Neural cell (in vitro differentiated cells): ENCODE results near the gene IFT81. TPM values are rescaled to one million over a fixed set of nuclear protein-coding genes. Genes with fewer than 3 reads are reported as not detected.
"Not testable (repeated sequence)": the region's sequence is repeated elsewhere in the genome, so short reads cannot be mapped to it uniquely, and the experiment has no call there.

Experiments used
- H2AFZ ChIP-seq: fragments of 200-600, 300-800 bp; sonication (generic), shearing (Covaris generic); 2 replicates; pipeline ENCODE4 v1.6.0; 2014; ENCODE audit warnings: low read depth, mild to moderate bottlenecking, antibody characterized with exemption, low read length, moderate library complexity
- H3F3A ChIP-seq: fragments of 200-600 bp; shearing (Covaris generic); 2 replicates; pipeline ENCODE4 v1.6.1; 2016; ENCODE audit warnings: mild to moderate bottlenecking, moderate library complexity, mixed read lengths, antibody characterized with exemption, low read length; ENCODE audit not compliant: insufficient read depth, poor library complexity, severe bottlenecking
- H3K27ac ChIP-seq: fragments of 200-600, 300-800 bp; sonication (generic), shearing (Covaris generic); 2 replicates; pipeline ENCODE4 v1.5.1; 2014; ENCODE audit warnings: mild to moderate bottlenecking, low read length, moderate library complexity
- H3K27me3 ChIP-seq: fragments of 300-800, 200-600 bp; sonication (generic), shearing (Covaris generic); 2 replicates; pipeline ENCODE4 v1.6.0; 2014; ENCODE audit warnings: mild to moderate bottlenecking, low read depth, low read length, moderate library complexity; ENCODE audit not compliant: insufficient read depth
- H3K36me3 ChIP-seq: fragments of 300-800, 200-600 bp; sonication (generic), shearing (Covaris generic); 2 replicates; pipeline ENCODE4 v1.5.1; 2014; ENCODE audit warnings: mild to moderate bottlenecking, antibody characterized with exemption, low read length, moderate library complexity; ENCODE audit not compliant: insufficient read depth
- H3K4me2 ChIP-seq: fragments of 300-800, 200-600 bp; sonication (generic), shearing (Covaris generic); 2 replicates; pipeline ENCODE4 v1.6.0; 2014; ENCODE audit warnings: mild to moderate bottlenecking, low read length
- H3K4me3 ChIP-seq: fragments of 300-800, 200-600 bp; sonication (generic), shearing (Covaris generic); 2 replicates; pipeline ENCODE4 v1.5.1; 2014; ENCODE audit warnings: mild to moderate bottlenecking, low read length, moderate library complexity
- H3K79me2 ChIP-seq: fragments of 200-600 bp; shearing (Covaris generic); replicated peaks from 2 replicates; pipeline ENCODE4 v1.6.0; 2014; ENCODE audit warnings: mild to moderate bottlenecking, low read length, moderate library complexity; ENCODE audit not compliant: insufficient read depth
- H3K9ac ChIP-seq: fragments of 300-800, 200-600 bp; sonication (generic), shearing (Covaris generic); 2 replicates; pipeline ENCODE4 v1.6.1; 2016; ENCODE audit warnings: mild to moderate bottlenecking, low read length, mixed read lengths
- H3K9me2 ChIP-seq: fragments of 200-600 bp; shearing (Covaris generic); 2 replicates; pipeline ENCODE4 v1.6.1; 2016; ENCODE audit warnings: mild to moderate bottlenecking, low read length, mixed read lengths; ENCODE audit not compliant: insufficient read depth
- H3K9me3 ChIP-seq: fragments of 200-600, 300-800 bp; sonication (generic), shearing (Covaris generic); 2 replicates; pipeline ENCODE4 v1.6.1; 2016; ENCODE audit warnings: mild to moderate bottlenecking, mixed run types, low read length, moderate library complexity, mixed read lengths
- H4K20me1 ChIP-seq: fragments of 200-600 bp; shearing (Covaris generic); 2 replicates; pipeline ENCODE4 v1.6.1; 2016; ENCODE audit warnings: mild to moderate bottlenecking, mixed run types; ENCODE audit not compliant: insufficient read depth
- EP300 ChIP-seq: fragments of 450-650 bp; conservative IDR thresholded peaks from 2 replicates; pipeline ENCODE4 v1.6.1; 2014; ENCODE audit warnings: antibody characterized with exemption, mild to moderate bottlenecking, moderate library complexity; ENCODE audit not compliant: poor library complexity, severe bottlenecking
- EZH2 ChIP-seq: fragments of 200-600, 300-800 bp; shearing (Covaris generic), sonication (generic); IDR thresholded peaks from 2 replicates; pipeline ENCODE4 v1.6.1; 2014; ENCODE audit warnings: antibody characterized with exemption, low read length, borderline replicate concordance, mild to moderate bottlenecking; ENCODE audit not compliant: insufficient read depth, poor library complexity, severe bottlenecking
- MXI1 ChIP-seq: fragments of 450-650 bp; conservative IDR thresholded peaks from 2 replicates; pipeline ENCODE4 v1.6.1; 2014; ENCODE audit warnings: antibody characterized with exemption, mild to moderate bottlenecking; ENCODE audit not compliant: poor library complexity, severe bottlenecking
- POLR2AphosphoS5 ChIP-seq: IDR thresholded peaks from 2 replicates; pipeline ENCODE4 v1.6.1; 2012
- RAD21 ChIP-seq: fragments of 450-650 bp; conservative IDR thresholded peaks from 2 replicates; pipeline ENCODE4 v1.6.1; 2014; ENCODE audit warnings: antibody characterized with exemption, mild to moderate bottlenecking, moderate library complexity
- SMC3 ChIP-seq: fragments of 450-650 bp; conservative IDR thresholded peaks from 2 replicates; pipeline ENCODE4 v1.6.1; 2014; ENCODE audit warnings: antibody characterized with exemption, mild to moderate bottlenecking, moderate library complexity; ENCODE audit not compliant: poor library complexity
- TAF1 ChIP-seq: IDR thresholded peaks from 2 replicates; pipeline ENCODE4 v1.6.1; 2012; ENCODE audit warnings: low read depth
- polyA plus RNA-seq: library from polyadenylated mRNA; depleted of rRNA; stranded (reverse); fragments of >200 nt; gene quantifications from 2 replicates; pipeline ENCODE4 v1.2.3, GENCODE V29; 2014
- TF ChIP-seq, protein P1 (sequence below): fragments of 450-650 bp; IDR thresholded peaks from 2 replicates; pipeline ENCODE4 v1.5.1; 2014; ENCODE audit warnings: antibody characterized with exemption, mild to moderate bottlenecking, moderate library complexity; ENCODE audit not compliant: poor library complexity, severe bottlenecking
- TF ChIP-seq, protein P2 (sequence below): IDR thresholded peaks from 2 replicates; pipeline ENCODE4 v1.6.1; 2012; ENCODE audit warnings: borderline replicate concordance

IFT81 gene
- polyA plus RNA-seq, 1 donor from 2014 or later = 120 TPM

DNA sequence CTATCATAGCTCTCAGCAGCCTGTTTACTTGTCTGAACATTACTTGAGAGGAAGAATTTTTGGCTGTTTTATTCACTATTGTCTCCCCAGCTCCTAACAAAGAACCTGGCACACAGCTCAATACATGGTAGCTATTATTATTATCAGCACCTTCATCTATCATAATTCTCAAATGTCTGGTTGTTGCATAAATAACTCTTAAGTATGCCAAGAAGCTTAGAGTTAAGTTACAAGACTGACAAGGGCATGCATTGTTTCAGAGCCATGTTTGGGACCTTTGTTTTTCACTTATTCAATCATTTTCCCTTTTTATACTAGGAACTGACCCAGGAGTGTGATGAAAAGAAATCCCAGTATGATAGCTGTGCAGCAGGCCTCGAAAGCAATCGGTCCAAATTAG is 79.4 kb downstream of the IFT81 start:
- no peak overlapping the region for H3K4me3 ChIP-seq
- no peak overlapping the region for H3K27ac ChIP-seq

DNA sequence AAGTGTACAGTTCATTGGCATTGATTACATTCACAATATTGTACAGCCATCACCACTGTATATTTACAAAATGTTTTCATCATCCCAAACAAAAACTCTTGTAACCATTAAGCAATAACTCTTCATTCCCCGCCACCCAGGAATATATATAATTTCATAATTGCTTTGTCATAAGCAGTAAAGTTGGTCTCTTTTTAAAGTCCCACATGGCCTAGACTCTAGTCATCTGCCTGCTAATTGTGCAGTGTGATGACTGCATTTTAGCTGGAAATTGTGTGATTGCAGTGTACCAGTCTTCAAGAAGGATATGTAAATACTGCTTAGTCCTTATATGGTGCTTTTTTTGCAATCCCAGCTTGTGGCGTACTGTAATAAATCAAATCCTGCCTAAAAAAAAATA is 81.8 kb downstream of the IFT81 start:
- Histone ChIP-seq H2AFZ (no peak overlapping the region), H3K79me2 (no peaks in the 10 kb centered on the region), H4K20me1 (no peaks in the 10 kb centered on the region), H3K4me2 (no peak overlapping the region), H3K36me3 (no peaks in the 10 kb centered on the region), H3K27ac (no peak overlapping the region), H3K4me3 (no peak overlapping the region), H3K27me3 (no peaks in the 10 kb centered on the region), H3K9me3 (no peaks in the 10 kb centered on the region), H3F3A (no peaks in the 10 kb centered on the region), H3K9ac (no peak overlapping the region), H3K9me2 (no peaks in the 10 kb centered on the region)
- TF ChIP-seq TAF1 = no peak
- no peak for TF ChIP-seq SMC3
- TF ChIP-seq, protein P1, sequence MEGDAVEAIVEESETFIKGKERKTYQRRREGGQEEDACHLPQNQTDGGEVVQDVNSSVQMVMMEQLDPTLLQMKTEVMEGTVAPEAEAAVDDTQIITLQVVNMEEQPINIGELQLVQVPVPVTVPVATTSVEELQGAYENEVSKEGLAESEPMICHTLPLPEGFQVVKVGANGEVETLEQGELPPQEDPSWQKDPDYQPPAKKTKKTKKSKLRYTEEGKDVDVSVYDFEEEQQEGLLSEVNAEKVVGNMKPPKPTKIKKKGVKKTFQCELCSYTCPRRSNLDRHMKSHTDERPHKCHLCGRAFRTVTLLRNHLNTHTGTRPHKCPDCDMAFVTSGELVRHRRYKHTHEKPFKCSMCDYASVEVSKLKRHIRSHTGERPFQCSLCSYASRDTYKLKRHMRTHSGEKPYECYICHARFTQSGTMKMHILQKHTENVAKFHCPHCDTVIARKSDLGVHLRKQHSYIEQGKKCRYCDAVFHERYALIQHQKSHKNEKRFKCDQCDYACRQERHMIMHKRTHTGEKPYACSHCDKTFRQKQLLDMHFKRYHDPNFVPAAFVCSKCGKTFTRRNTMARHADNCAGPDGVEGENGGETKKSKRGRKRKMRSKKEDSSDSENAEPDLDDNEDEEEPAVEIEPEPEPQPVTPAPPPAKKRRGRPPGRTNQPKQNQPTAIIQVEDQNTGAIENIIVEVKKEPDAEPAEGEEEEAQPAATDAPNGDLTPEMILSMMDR = no peak
- TF ChIP-seq EP300 = no peak
- TF ChIP-seq, protein P2, sequence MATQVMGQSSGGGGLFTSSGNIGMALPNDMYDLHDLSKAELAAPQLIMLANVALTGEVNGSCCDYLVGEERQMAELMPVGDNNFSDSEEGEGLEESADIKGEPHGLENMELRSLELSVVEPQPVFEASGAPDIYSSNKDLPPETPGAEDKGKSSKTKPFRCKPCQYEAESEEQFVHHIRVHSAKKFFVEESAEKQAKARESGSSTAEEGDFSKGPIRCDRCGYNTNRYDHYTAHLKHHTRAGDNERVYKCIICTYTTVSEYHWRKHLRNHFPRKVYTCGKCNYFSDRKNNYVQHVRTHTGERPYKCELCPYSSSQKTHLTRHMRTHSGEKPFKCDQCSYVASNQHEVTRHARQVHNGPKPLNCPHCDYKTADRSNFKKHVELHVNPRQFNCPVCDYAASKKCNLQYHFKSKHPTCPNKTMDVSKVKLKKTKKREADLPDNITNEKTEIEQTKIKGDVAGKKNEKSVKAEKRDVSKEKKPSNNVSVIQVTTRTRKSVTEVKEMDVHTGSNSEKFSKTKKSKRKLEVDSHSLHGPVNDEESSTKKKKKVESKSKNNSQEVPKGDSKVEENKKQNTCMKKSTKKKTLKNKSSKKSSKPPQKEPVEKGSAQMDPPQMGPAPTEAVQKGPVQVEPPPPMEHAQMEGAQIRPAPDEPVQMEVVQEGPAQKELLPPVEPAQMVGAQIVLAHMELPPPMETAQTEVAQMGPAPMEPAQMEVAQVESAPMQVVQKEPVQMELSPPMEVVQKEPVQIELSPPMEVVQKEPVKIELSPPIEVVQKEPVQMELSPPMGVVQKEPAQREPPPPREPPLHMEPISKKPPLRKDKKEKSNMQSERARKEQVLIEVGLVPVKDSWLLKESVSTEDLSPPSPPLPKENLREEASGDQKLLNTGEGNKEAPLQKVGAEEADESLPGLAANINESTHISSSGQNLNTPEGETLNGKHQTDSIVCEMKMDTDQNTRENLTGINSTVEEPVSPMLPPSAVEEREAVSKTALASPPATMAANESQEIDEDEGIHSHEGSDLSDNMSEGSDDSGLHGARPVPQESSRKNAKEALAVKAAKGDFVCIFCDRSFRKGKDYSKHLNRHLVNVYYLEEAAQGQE = no peak
- TF ChIP-seq POLR2AphosphoS5 = no peak
- no peak for TF ChIP-seq MXI1

More for the DNA sequence above, 79.4 kb downstream of the IFT81 start:
- Histone ChIP-seq H4K20me1 (no peaks in the 10 kb centered on the region), H3F3A (no peaks in the 10 kb centered on the region), H3K4me2 (no peak overlapping the region), H3K36me3 (no peaks in the 10 kb centered on the region), H3K9me2 (no peaks in the 10 kb centered on the region), H3K9me3 (no peaks in the 10 kb centered on the region), H3K9ac (no peak overlapping the region), H3K79me2 (no peaks in the 10 kb centered on the region), H3K27me3 (no peaks in the 10 kb centered on the region), H2AFZ (no peak overlapping the region)
- TF ChIP-seq, protein P2 = no peak
- no peak for TF ChIP-seq EP300
- no peak for TF ChIP-seq MXI1
- no peak for TF ChIP-seq RAD21
- TF ChIP-seq TAF1 = no peak
- TF ChIP-seq SMC3 = no peak
- no peak for TF ChIP-seq POLR2AphosphoS5
- TF ChIP-seq, protein P1 = no peak
- TF ChIP-seq EZH2 = no peak

DNA sequence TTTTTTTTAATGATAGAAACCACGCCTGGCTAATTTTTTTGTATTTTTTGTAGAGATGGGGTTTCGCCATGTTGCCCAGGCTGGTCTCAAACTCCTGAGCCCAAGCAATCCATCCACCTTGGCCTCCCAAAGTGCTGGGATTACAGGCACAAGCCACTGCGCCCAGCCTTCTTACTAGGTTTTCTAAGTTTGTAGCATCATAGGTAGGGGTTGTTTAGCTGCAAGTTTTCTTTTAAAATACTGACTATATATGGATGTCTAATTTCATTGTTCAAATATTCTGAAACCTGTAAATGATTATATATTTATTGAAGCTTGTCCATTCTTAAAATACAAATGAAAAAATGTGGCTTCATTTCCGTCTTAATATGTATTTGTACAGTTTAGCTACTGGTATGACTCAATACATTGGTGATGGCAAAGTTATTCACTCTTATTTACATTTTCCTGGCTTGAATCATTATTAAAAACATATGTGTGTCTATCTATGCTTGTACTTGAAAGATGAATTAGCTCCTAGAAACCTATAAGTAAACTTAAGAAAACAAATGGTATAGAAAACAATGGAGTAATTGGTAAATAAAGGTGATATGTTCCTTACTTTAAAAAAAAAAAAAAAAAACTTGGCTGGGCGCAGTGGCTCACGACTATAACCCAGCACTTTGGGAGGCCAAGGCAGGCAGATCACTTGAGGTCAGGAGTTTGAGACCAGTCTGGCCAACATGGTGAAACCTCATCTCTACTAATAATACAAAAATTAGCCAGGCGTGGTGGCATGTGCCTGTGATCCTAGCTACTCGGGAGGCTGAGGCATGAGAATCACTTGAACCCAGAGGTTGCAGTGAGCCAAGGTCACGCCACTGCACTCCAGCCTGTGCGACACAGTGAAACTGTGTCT is 87.7 kb downstream of the IFT81 start:
- H3K4me3 ChIP-seq, H3K9ac ChIP-seq, H3K4me2 ChIP-seq, H2AFZ ChIP-seq, H3K27me3 ChIP-seq, H3K79me2 ChIP-seq, H3K36me3 ChIP-seq, H3F3A ChIP-seq, H3K9me3 ChIP-seq, H4K20me1 ChIP-seq, H3K9me2 ChIP-seq, H3K27ac ChIP-seq: not testable (repeated sequence)
